Keratinocyte (primary cell): ENCODE results near the gene ZNF763. TPM values are rescaled to one million over a fixed set of nuclear protein-coding genes. Genes with fewer than 3 reads are reported as not detected.
A peak's percentile ranks its signal among the peaks of the same experiment; 100 is the strongest.
"Not testable (repeated sequence)": the region's sequence is repeated elsewhere in the genome, so short reads cannot be mapped to it uniquely, and the experiment has no call there.

ENCODE experiments used
- DNase-seq: peaks from one replicate; pipeline ENCODE4 v3.0.0-alpha.2; 2011; ENCODE audit warnings: low read depth, missing footprints, low spot score
- FAIRE-seq: peaks from 2 replicates; lab custom pipeline; 2011; peaks lifted over from hg19 to GRCh38; lab: Jason Lieb, UNC
- H2AFZ ChIP-seq: 2 replicates; pipeline ENCODE4 v1.6.0; 2012; ENCODE audit warnings: low read length, control low read depth, inconsistent platforms; ENCODE audit not compliant: control insufficient read depth
- H3K27ac ChIP-seq: 2 replicates; pipeline ENCODE4 v1.5.1; 2011; ENCODE audit warnings: low read length; ENCODE audit not compliant: control insufficient read depth, insufficient read depth
- H3K27me3 ChIP-seq: 3 replicates; pipeline ENCODE4 v1.6.0; 2011; ENCODE audit warnings: low read length; ENCODE audit not compliant: control insufficient read depth, insufficient read depth; ENCODE audit errors: extremely low read depth
- H3K36me3 ChIP-seq, 2 experiments: 2 replicates in 1 of 2; 3 replicates in 1 of 2; pipeline ENCODE4 v1.5.1; 2011; ENCODE audit warnings: low read length in 2 of 2, mild to moderate bottlenecking in 1 of 2; ENCODE audit not compliant: control insufficient read depth in 2 of 2, insufficient read depth in 2 of 2; ENCODE audit errors: extremely low read depth in 1 of 2
- H3K4me1 ChIP-seq: 3 replicates; pipeline ENCODE4 v1.5.1; 2011; ENCODE audit warnings: low read length; ENCODE audit not compliant: control insufficient read depth, insufficient read depth; ENCODE audit errors: extremely low read depth
- H3K4me2 ChIP-seq: 3 replicates; pipeline ENCODE4 v1.6.0; 2011; ENCODE audit warnings: low read depth, low read length; ENCODE audit not compliant: control insufficient read depth, insufficient read depth; ENCODE audit errors: extremely low read depth
- H3K4me3 ChIP-seq, 3 experiments: fragments of 200-600 bp in 1 of 3; sonication (generic) in 1 of 3; 2 replicates in 2 of 3; 3 replicates in 1 of 3; pipeline ENCODE4 v1.5.1; 2011 to 2016; ENCODE audit warnings: low read length in 3 of 3, mild to moderate bottlenecking in 3 of 3, control low read depth in 2 of 3, inconsistent platforms in 1 of 3, low read depth in 1 of 3, mixed read lengths in 1 of 3, mixed run types in 1 of 3, moderate library complexity in 1 of 3; ENCODE audit not compliant: control insufficient read depth in 2 of 3, insufficient read depth in 2 of 3; ENCODE audit errors: extremely low read depth in 1 of 3
- H3K79me2 ChIP-seq: 2 replicates; pipeline ENCODE4 v1.6.0; 2012; ENCODE audit warnings: low read length; ENCODE audit not compliant: control insufficient read depth, insufficient read depth
- H3K9ac ChIP-seq: 3 replicates; pipeline ENCODE4 v1.6.0; 2011; ENCODE audit warnings: low read length; ENCODE audit not compliant: control insufficient read depth, insufficient read depth; ENCODE audit errors: extremely low read depth
- H3K9me1 ChIP-seq: 3 replicates; pipeline ENCODE4 v1.6.0; 2011; ENCODE audit warnings: low read length; ENCODE audit not compliant: control insufficient read depth, insufficient read depth; ENCODE audit errors: extremely low read depth
- H3K9me3 ChIP-seq: 2 replicates; pipeline ENCODE4 v1.5.1; 2012; ENCODE audit warnings: low read depth, low read length; ENCODE audit not compliant: control insufficient read depth
- H4K20me1 ChIP-seq: 3 replicates; pipeline ENCODE4 v1.6.0; 2011; ENCODE audit warnings: low read length; ENCODE audit not compliant: control insufficient read depth, insufficient read depth; ENCODE audit errors: extremely low read depth
- EZH2 ChIP-seq: IDR thresholded peaks from one replicate; pipeline ENCODE4 v1.6.1; 2012; ENCODE audit warnings: inconsistent platforms, mild to moderate bottlenecking, low read length, moderate library complexity
- dilution Hi-C: fragments of 300-500 bp; cut with MboI; formaldehyde crosslinking; loops from one replicate; pipeline ENCODE4 v1.7.0; 2020; ENCODE audit warnings: low sequenced_read_pairs; ENCODE audit not compliant: extremely low pct_ligation_motif_present
- polyA plus RNA-seq, 5 experiments: library from polyadenylated mRNA; depleted of rRNA in 3 of 5; stranded (reverse) in 3 of 5; stranded (forward) in 1 of 5; unstranded in 1 of 5; fragments of >200 nt; gene quantifications; 1 replicate in 1 of 5; 2 replicates in 3 of 5; 3 replicates in 1 of 5; pipeline versions ENCODE4 v1.2.1 to v1.2.3, GENCODE V29; 2011 to 2012; ENCODE audit warnings: missing spikeins in 2 of 5, low read depth in 1 of 5, low replicate concordance in 1 of 5
- TF ChIP-seq, protein P1 (sequence below), 3 experiments: IDR thresholded peaks in 1 of 3; conservative IDR thresholded peaks in 1 of 3; optimal IDR thresholded peaks in 1 of 3; 2 replicates in 2 of 3; 3 replicates in 1 of 3; pipeline versions ENCODE3 to v1.5.1; 2011; ENCODE audit warnings: low read length in 3 of 3, mild to moderate bottlenecking in 3 of 3, moderate library complexity in 2 of 3, control low read depth in 1 of 3, inconsistent platforms in 1 of 3; ENCODE audit not compliant: insufficient read depth in 2 of 3; ENCODE audit errors: extremely low read depth in 1 of 3

The ZNF763 gene
- polyA plus RNA-seq, 1 donor (not counting 4 experiments of a cell fraction or from before 2014, with no cell fraction given): 2.3 TPM

DNA sequence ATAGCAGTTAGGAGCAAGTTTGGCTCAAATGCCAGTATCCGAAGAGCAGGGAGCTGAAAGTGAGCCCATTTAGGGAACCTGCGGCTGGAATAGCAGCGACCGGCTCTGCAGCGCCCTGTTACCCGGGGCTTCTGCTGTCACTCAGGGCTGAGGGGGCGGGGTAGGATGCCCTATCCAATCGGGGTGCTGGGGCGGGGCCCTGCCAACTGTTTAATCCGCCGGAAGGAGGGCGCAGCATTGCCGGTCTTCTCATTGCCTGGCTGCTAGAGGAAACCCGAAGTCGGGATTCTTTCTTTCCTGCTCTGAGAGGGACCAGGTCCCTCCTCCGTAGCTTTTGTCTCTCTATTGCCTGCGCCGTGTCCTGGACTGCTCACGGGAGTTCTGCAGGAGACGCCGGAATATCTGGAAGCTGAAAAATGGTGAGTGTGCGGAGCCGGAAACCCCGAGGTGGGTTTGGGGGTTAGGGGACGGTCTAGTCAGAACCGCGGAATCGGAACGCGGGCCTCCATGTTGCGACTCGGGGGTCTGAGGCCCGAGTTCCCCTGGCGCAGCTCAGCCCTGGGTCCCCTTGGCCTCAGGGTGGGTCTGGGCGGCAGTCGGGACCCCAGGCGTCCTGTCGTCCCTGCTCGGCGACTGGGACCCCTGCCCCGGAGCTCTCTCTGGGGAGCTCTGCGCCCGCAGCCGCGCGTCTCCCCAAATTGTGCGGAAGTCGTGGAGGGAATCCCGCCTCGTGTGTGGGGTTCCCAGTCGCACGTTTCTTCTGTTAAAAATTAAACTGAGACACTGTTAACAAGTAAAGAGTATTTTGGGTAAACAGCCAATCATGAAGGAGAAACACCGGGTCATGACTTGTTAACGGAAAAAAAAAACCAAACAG, 22.8 kb downstream of the ZNF763 start:
- Histone ChIP-seq H3K79me2 (peaks cover 4% of the 10 kb centered on the region), H3K9me1 (no peaks in the 10 kb centered on the region), H3K9me3 (peaks cover 8% of the 10 kb centered on the region), H2AFZ (peak overlapping the region; percentile 92), H3K9ac (peak overlapping the region; percentile 78), H4K20me1 (no peaks in the 10 kb centered on the region), H3K4me2 (peak overlapping the region; percentile 74), H3K27ac (peak overlapping the region; percentile 77), H3K4me3 (peak overlapping the region; percentile 81 to 96 (median 81)), H3K36me3 (peaks cover 0 to 3% of the 10 kb centered on the region in 2 experiments), H3K4me1 (no peaks in the 10 kb centered on the region), H3K27me3 (no peaks in the 10 kb centered on the region)
- FAIRE-seq (peak; percentile 70), DNase-seq (no peak)
- TF ChIP-seq, protein P1, sequence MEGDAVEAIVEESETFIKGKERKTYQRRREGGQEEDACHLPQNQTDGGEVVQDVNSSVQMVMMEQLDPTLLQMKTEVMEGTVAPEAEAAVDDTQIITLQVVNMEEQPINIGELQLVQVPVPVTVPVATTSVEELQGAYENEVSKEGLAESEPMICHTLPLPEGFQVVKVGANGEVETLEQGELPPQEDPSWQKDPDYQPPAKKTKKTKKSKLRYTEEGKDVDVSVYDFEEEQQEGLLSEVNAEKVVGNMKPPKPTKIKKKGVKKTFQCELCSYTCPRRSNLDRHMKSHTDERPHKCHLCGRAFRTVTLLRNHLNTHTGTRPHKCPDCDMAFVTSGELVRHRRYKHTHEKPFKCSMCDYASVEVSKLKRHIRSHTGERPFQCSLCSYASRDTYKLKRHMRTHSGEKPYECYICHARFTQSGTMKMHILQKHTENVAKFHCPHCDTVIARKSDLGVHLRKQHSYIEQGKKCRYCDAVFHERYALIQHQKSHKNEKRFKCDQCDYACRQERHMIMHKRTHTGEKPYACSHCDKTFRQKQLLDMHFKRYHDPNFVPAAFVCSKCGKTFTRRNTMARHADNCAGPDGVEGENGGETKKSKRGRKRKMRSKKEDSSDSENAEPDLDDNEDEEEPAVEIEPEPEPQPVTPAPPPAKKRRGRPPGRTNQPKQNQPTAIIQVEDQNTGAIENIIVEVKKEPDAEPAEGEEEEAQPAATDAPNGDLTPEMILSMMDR (optimal IDR thresholded peaks at IDR 0.05 in 1 of 3, IDR thresholded peaks at IDR 0.05 in 1 of 3, conservative IDR thresholded peaks at IDR 0.05 in 1 of 3; ENCODE audit: extremely low read depth in 1 of 3, insufficient read depth in 2 of 3, low read length in 3 of 3): no peak
- TF ChIP-seq EZH2: no peak
- dilution Hi-C loops: no loop called here

- FAIRE-seq: no peak
- Histone ChIP-seq H3K9me3 (peaks cover under 1% of the 10 kb centered on the region), H3K27ac (no peak overlapping the region), H3K27me3 (no peaks in the 10 kb centered on the region), H3K79me2 (peaks cover 9% of the 10 kb centered on the region), H2AFZ (no peak overlapping the region), H4K20me1 (no peaks in the 10 kb centered on the region), H3K9ac (no peak overlapping the region), H3K4me3 (peak overlapping the region in 2 of 3 experiments; percentile 81 to 96), H3K36me3 (peaks cover 0 to 3% of the 10 kb centered on the region in 2 experiments), H3K9me1 (no peaks in the 10 kb centered on the region), H3K4me1 (no peaks in the 10 kb centered on the region), H3K4me2 (peak overlapping the region; percentile 74)
- TF ChIP-seq EZH2: no peak
- TF ChIP-seq, protein P1 (optimal IDR thresholded peaks at IDR 0.05 in 1 of 3, IDR thresholded peaks at IDR 0.05 in 1 of 3, conservative IDR thresholded peaks at IDR 0.05 in 1 of 3; ENCODE audit: extremely low read depth in 1 of 3, insufficient read depth in 2 of 3, low read length in 3 of 3): no peak
- no peak for DNase-seq
- dilution Hi-C loops: no loop called here
Observed at GRCh38 chr19:11989112-11989456, 24.2 kb downstream of the ZNF763 start.

DNA sequence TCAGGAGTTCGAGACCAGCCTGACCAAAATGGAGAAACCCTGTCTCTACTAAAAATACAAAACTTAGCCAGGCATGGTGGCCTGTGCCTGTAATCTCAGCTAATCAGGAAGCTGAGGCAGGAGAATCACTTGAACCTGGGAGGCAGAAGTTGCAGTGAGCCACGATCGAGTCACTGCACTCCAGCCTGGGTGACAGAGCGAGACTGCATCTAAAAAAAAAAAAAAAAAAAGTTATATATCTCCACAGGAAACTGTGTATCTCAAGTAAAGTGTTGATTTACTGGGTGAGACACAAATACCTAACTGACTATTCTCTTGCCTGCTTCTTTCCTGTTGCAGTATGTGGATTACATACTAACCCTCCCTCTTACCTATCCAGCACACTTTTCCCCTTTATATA, 27.1 kb downstream of the ZNF763 start:
- H3K4me1 ChIP-seq, H3K4me3 ChIP-seq, FAIRE-seq, H3K4me2 ChIP-seq, H3K9me3 ChIP-seq, H3K79me2 ChIP-seq, DNase-seq, H3K27me3 ChIP-seq, dilution Hi-C loops, H3K9me1 ChIP-seq, H4K20me1 ChIP-seq, H3K27ac ChIP-seq, H2AFZ ChIP-seq, H3K36me3 ChIP-seq, H3K9ac ChIP-seq: not testable (repeated sequence)
